ENCODE data around the gene RBP3. TPM values are rescaled to one million over a fixed set of nuclear protein-coding genes. Genes with fewer than 3 reads are reported as not detected.

RBP3 gene
- polyA plus RNA-seq, 1 donor from 2014 or later = not detected

DNA sequence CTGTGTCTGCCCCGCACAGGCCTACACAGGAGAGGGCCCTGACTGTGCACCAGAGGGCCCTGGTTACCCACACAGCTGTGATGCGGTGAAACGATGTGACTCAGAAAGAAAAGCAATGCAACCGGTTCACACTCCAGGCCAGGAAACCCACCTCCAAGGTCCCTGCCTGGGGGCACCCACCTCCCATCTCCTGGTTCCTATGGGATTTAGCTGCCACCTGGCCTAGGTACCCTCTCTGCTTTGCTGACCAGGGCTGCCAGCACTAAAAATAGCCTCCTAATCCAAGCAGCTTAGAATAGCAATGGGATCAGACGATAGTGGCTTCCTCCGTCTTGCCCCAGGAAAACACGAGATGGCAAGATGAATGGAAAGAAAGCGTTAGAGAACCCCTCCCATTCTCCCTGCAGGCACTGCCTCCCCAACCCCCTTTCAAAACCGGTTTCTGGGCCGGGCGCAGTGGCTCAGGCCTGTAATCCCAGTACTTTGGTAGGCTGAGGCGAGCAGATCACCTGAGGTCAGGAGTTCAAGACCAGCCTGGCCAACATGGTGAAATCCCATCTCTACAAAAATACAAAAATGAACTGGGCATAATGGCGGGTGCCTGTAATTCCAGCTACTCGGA is 12.4 kb downstream of the RBP3 start:
- no peaks in the 10 kb centered on the region for H3F3A ChIP-seq (ENCODE audit: insufficient read depth, low read length, poor library complexity, severe bottlenecking)
- H3K9me2 ChIP-seq (ENCODE audit: insufficient read depth, low read length) = no peaks in the 10 kb centered on the region
- H3K4me2 ChIP-seq (ENCODE audit: low read length) = no peak overlapping the region
- H3K9ac ChIP-seq (ENCODE audit: low read length) = no peak overlapping the region
- H3K79me2 ChIP-seq (replicated peaks; ENCODE audit: insufficient read depth, low read length) = no peaks in the 10 kb centered on the region
- no peaks in the 10 kb centered on the region for H3K27me3 ChIP-seq (ENCODE audit: insufficient read depth, low read depth, low read length)
- H3K27ac ChIP-seq (ENCODE audit: low read length) = no peak overlapping the region
- H3K9me3 ChIP-seq (ENCODE audit: low read length) = no peaks in the 10 kb centered on the region
- no peak overlapping the region for H2AFZ ChIP-seq (ENCODE audit: low read depth, low read length)
- no peak overlapping the region for H3K4me3 ChIP-seq (ENCODE audit: low read length)
- TF ChIP-seq, protein P1, sequence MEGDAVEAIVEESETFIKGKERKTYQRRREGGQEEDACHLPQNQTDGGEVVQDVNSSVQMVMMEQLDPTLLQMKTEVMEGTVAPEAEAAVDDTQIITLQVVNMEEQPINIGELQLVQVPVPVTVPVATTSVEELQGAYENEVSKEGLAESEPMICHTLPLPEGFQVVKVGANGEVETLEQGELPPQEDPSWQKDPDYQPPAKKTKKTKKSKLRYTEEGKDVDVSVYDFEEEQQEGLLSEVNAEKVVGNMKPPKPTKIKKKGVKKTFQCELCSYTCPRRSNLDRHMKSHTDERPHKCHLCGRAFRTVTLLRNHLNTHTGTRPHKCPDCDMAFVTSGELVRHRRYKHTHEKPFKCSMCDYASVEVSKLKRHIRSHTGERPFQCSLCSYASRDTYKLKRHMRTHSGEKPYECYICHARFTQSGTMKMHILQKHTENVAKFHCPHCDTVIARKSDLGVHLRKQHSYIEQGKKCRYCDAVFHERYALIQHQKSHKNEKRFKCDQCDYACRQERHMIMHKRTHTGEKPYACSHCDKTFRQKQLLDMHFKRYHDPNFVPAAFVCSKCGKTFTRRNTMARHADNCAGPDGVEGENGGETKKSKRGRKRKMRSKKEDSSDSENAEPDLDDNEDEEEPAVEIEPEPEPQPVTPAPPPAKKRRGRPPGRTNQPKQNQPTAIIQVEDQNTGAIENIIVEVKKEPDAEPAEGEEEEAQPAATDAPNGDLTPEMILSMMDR (IDR thresholded peaks at IDR 0.05; ENCODE audit: poor library complexity, severe bottlenecking) = no peak
- TF ChIP-seq RAD21 (conservative IDR thresholded peaks at IDR 0.05) = no peak
- TF ChIP-seq EP300 (conservative IDR thresholded peaks at IDR 0.05; ENCODE audit: poor library complexity, severe bottlenecking) = no peak
- TF ChIP-seq TAF1 (IDR thresholded peaks at IDR 0.05; ENCODE audit: low read depth) = no peak
- TF ChIP-seq SMC3 (conservative IDR thresholded peaks at IDR 0.05; ENCODE audit: poor library complexity) = no peak
- TF ChIP-seq, protein P2, sequence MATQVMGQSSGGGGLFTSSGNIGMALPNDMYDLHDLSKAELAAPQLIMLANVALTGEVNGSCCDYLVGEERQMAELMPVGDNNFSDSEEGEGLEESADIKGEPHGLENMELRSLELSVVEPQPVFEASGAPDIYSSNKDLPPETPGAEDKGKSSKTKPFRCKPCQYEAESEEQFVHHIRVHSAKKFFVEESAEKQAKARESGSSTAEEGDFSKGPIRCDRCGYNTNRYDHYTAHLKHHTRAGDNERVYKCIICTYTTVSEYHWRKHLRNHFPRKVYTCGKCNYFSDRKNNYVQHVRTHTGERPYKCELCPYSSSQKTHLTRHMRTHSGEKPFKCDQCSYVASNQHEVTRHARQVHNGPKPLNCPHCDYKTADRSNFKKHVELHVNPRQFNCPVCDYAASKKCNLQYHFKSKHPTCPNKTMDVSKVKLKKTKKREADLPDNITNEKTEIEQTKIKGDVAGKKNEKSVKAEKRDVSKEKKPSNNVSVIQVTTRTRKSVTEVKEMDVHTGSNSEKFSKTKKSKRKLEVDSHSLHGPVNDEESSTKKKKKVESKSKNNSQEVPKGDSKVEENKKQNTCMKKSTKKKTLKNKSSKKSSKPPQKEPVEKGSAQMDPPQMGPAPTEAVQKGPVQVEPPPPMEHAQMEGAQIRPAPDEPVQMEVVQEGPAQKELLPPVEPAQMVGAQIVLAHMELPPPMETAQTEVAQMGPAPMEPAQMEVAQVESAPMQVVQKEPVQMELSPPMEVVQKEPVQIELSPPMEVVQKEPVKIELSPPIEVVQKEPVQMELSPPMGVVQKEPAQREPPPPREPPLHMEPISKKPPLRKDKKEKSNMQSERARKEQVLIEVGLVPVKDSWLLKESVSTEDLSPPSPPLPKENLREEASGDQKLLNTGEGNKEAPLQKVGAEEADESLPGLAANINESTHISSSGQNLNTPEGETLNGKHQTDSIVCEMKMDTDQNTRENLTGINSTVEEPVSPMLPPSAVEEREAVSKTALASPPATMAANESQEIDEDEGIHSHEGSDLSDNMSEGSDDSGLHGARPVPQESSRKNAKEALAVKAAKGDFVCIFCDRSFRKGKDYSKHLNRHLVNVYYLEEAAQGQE (IDR thresholded peaks at IDR 0.05; ENCODE audit: borderline replicate concordance) = no peak
- no peak for TF ChIP-seq MXI1 (conservative IDR thresholded peaks at IDR 0.05; ENCODE audit: poor library complexity, severe bottlenecking)
- TF ChIP-seq POLR2AphosphoS5 (IDR thresholded peaks at IDR 0.05) = no peak
- no peak for TF ChIP-seq EZH2 (IDR thresholded peaks at IDR 0.05; ENCODE audit: borderline replicate concordance, insufficient read depth, low read length, poor library complexity, severe bottlenecking)
- no peaks in the 10 kb centered on the region for H3K36me3 ChIP-seq (ENCODE audit: insufficient read depth, low read length)
- no peaks in the 10 kb centered on the region for H4K20me1 ChIP-seq (ENCODE audit: insufficient read depth)

DNA sequence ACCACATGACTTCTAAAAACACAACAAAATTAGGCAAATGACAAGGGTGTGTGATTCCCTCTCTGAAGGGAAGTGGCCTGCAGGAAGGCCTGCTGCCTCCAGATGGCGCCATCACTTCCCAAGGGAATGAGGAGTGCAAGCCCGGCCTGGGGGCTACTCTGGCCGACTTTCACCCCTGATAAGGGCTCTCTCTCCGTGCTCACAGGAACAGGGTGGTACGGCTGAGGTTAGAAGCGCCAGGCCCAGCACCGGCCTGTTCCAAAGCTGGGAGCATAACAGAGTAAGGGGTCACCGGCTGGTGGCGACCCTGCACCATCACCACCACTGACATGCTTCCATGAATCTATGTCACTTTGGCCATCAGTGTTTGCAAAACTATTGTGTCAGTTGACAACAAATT is 13.1 kb downstream of the RBP3 start:
- H3K4me3 ChIP-seq (ENCODE audit: low read length) = no peak overlapping the region
- no peaks in the 10 kb centered on the region for H3F3A ChIP-seq (ENCODE audit: insufficient read depth, low read length, poor library complexity, severe bottlenecking)
- H4K20me1 ChIP-seq (ENCODE audit: insufficient read depth) = no peaks in the 10 kb centered on the region
- no peaks in the 10 kb centered on the region for H3K27me3 ChIP-seq (ENCODE audit: insufficient read depth, low read depth, low read length)
- H3K4me2 ChIP-seq (ENCODE audit: low read length) = no peak overlapping the region
- H3K27ac ChIP-seq (ENCODE audit: low read length) = no peak overlapping the region
- H3K9me2 ChIP-seq (ENCODE audit: insufficient read depth, low read length) = no peaks in the 10 kb centered on the region
- no peak for TF ChIP-seq TAF1 (IDR thresholded peaks at IDR 0.05; ENCODE audit: low read depth)
- TF ChIP-seq, protein P2 (IDR thresholded peaks at IDR 0.05; ENCODE audit: borderline replicate concordance) = no peak
- no peak for TF ChIP-seq RAD21 (conservative IDR thresholded peaks at IDR 0.05)
- no peaks in the 10 kb centered on the region for H3K79me2 ChIP-seq (replicated peaks; ENCODE audit: insufficient read depth, low read length)
- H3K9me3 ChIP-seq (ENCODE audit: low read length) = no peaks in the 10 kb centered on the region
- no peaks in the 10 kb centered on the region for H3K36me3 ChIP-seq (ENCODE audit: insufficient read depth, low read length)
- H3K9ac ChIP-seq (ENCODE audit: low read length) = no peak overlapping the region
- H2AFZ ChIP-seq (ENCODE audit: low read depth, low read length) = no peak overlapping the region

Data from neural cell (in vitro differentiated cells).